ENCODE data around the gene OPN1MW2. TPM values are rescaled to one million over a fixed set of nuclear protein-coding genes. Genes with fewer than 3 reads are reported as not detected.

Gene OPN1MW2
- total RNA-seq = not detected in 2 replicates

DNA sequence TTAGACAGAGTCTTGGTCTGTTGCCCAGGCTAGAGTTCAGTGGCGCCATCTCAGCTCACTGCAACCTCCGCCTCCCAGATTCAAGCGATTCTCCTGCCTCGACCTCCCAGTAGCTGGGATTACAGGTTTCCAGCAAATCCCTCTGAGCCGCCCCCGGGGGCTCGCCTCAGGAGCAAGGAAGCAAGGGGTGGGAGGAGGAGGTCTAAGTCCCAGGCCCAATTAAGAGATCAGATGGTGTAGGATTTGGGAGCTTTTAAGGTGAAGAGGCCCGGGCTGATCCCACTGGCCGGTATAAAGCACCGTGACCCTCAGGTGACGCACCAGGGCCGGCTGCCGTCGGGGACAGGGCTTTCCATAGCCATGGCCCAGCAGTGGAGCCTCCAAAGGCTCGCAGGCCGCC is at the start of gene OPN1MW2:
Gene OPN1MW2, plus strand, starts transcription at position 301 of the 400 bp plus-strand sequence. Its CDS starts 60 bp downstream, at position 361.

DNA sequence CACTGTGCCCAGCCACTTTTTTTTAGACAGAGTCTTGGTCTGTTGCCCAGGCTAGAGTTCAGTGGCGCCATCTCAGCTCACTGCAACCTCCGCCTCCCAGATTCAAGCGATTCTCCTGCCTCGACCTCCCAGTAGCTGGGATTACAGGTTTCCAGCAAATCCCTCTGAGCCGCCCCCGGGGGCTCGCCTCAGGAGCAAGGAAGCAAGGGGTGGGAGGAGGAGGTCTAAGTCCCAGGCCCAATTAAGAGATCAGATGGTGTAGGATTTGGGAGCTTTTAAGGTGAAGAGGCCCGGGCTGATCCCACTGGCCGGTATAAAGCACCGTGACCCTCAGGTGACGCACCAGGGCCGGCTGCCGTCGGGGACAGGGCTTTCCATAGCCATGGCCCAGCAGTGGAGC is 37.3 kb upstream of the OPN1MW2 start, which contains the start of gene OPN1MW:
Gene OPN1MW, plus strand, starts transcription at position 301 of the 400 bp plus-strand sequence. Its CDS starts 82 bp downstream, at position 383.

DNA sequence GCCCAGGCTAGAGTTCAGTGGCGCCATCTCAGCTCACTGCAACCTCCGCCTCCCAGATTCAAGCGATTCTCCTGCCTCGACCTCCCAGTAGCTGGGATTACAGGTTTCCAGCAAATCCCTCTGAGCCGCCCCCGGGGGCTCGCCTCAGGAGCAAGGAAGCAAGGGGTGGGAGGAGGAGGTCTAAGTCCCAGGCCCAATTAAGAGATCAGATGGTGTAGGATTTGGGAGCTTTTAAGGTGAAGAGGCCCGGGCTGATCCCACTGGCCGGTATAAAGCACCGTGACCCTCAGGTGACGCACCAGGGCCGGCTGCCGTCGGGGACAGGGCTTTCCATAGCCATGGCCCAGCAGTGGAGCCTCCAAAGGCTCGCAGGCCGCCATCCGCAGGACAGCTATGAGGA is 37.7 kb downstream of the OPN1MW2 start, which contains the start of gene OPN1MW3:
Gene OPN1MW3, plus strand, starts transcription at position 301 of the 400 bp plus-strand sequence. Its CDS starts 38 bp downstream, at position 339.

Other genes starting within 250 kb of the OPN1MW2 start
- 14.0 and 34.4 TPM in 2 replicates for gene HCFC1, start 247.9 kb upstream of the OPN1MW2 start, total RNA-seq
- gene TMEM187, start 247.0 kb upstream of the OPN1MW2 start, total RNA-seq = 5.6 and 5.7 TPM in 2 replicates
- 78.7 and 109 TPM in 2 replicates for gene IRAK1, start 199.9 kb upstream of the OPN1MW2 start, total RNA-seq
- 21.7 and 34.5 TPM in 2 replicates for gene MECP2, start 122.0 kb upstream of the OPN1MW2 start, total RNA-seq
- gene OPN1LW, start 75.5 kb upstream of the OPN1MW2 start, total RNA-seq = not detected in 2 replicates
- not detected in 2 replicates for gene OPN1MW, start 37.2 kb upstream of the OPN1MW2 start, total RNA-seq
- gene OPN1MW3, start 37.8 kb downstream of the OPN1MW2 start, total RNA-seq = not detected in 2 replicates
- gene TEX28, start 75.4 kb downstream of the OPN1MW2 start, total RNA-seq = not detected in 2 replicates
- not detected in 2 replicates for gene TKTL1, start 76.0 kb downstream of the OPN1MW2 start, total RNA-seq
- gene FLNA, start 154.9 kb downstream of the OPN1MW2 start, total RNA-seq = 3,018 and 4,172 TPM in 2 replicates
- 19.0 and 21.5 TPM in 2 replicates for gene EMD, start 159.5 kb downstream of the OPN1MW2 start, total RNA-seq
- 3,679 and 4,783 TPM in 2 replicates for gene RPL10, start 178.6 kb downstream of the OPN1MW2 start, total RNA-seq
- 116 and 119 TPM in 2 replicates for gene DNASE1L1, start 189.5 kb downstream of the OPN1MW2 start, total RNA-seq
- 14.8 and 15.2 TPM in 2 replicates for gene TAFAZZIN, start 191.8 kb downstream of the OPN1MW2 start, total RNA-seq
- gene ATP6AP1, start 208.9 kb downstream of the OPN1MW2 start, total RNA-seq = 125 and 186 TPM in 2 replicates
- 102 and 174 TPM in 2 replicates for gene GDI1, start 217.4 kb downstream of the OPN1MW2 start, total RNA-seq
- gene FAM50A, start 224.4 kb downstream of the OPN1MW2 start, total RNA-seq = 73.1 and 81.4 TPM in 2 replicates
- gene PLXNA3, start 238.5 kb downstream of the OPN1MW2 start, total RNA-seq = 29.4 and 65.7 TPM in 2 replicates

All from smooth muscle cell of the umbilical artery (primary cell).